ENCODE results near the gene SRSF8. TPM values are rescaled to one million over a fixed set of nuclear protein-coding genes. Genes with fewer than 3 reads are reported as not detected.
"Not testable (repeated sequence)": the region's sequence is repeated elsewhere in the genome, so short reads cannot be mapped to it uniquely, and the experiment has no call there.

SRSF8 gene
- total and polyA plus RNA-seq, 2 of the 4 experiments (the other 2 are of a cell fraction) = 3.4 to 14.3 TPM

DNA sequence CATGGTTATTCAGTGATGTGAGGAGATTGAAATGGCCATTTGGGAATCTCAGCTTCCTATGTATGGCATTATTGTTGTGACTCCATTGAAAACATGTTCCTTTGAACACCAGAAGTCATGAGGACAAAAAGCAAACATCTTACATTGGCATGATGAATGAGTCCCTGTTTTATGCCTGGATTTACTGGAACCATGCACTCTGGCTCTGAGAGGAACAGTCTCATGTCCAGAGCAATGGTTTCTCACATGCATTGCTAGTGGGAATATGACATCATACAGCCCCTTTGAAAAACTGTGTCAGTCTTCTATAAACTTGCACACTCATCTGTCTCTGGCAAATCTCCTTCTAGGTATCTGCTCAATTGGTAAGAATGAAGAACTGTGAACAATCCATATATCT is 20.9 kb upstream of the SRSF8 start:
- Histone ChIP-seq H2BK15ac (ENCODE audit: low read depth, low read length) (no peak overlapping the region), H2BK5ac (ENCODE audit: low read depth, low read length, poor library complexity, severe bottlenecking) (no peak overlapping the region), H3K14ac (replicated peaks; ENCODE audit: low read depth, low read length) (no peak overlapping the region), H3K4me3 (ENCODE audit: insufficient read depth, low read depth, low read length) (no peak overlapping the region), H3K79me1 (ENCODE audit: low read depth in 1 of 2, low read length in 2 of 2) (no peaks in the 10 kb centered on the region), H3K4me1 (ENCODE audit: control insufficient read depth, insufficient read depth, low read length) (no peaks in the 10 kb centered on the region), H4K91ac (ENCODE audit: insufficient read depth, low read depth, low read length) (no peak overlapping the region), H4K8ac (ENCODE audit: low read depth in 2 of 2, low read length in 2 of 2) (no peak overlapping the region), H4K5ac (ENCODE audit: low read depth, low read length) (no peak overlapping the region), H4K20me1 (ENCODE audit: insufficient read depth, low read length) (no peaks in the 10 kb centered on the region), H2BK20ac (ENCODE audit: low read depth, low read length) (no peak overlapping the region), H2AK5ac (ENCODE audit: low read depth, low read length) (no peak overlapping the region), H2AFZ (replicated peaks; ENCODE audit: low read length, poor library complexity) (no peak overlapping the region), H3K9ac (ENCODE audit: low read depth, low read length) (no peak overlapping the region), H3K18ac (ENCODE audit: low read depth, low read length) (no peak overlapping the region), H3K36me3 (ENCODE audit: control insufficient read depth, insufficient read depth, low read length) (no peaks in the 10 kb centered on the region), H3K23ac (ENCODE audit: low read depth, low read length) (no peak overlapping the region), H3K4me2 (ENCODE audit: low read depth, low read length) (no peak overlapping the region), H3K56ac (ENCODE audit: extremely low read depth, insufficient read depth, low read length) (no peak overlapping the region), H3K27me3 (ENCODE audit: control insufficient read depth, insufficient read depth, low read length) (peaks cover 22% of the 10 kb centered on the region), H2BK120ac (ENCODE audit: low read depth, low read length) (no peak overlapping the region), H3K27ac (ENCODE audit: insufficient read depth, low read length) (no peak overlapping the region), H3K9me1 (ENCODE audit: insufficient read depth, low read length) (no peaks in the 10 kb centered on the region), H3K9me3 (ENCODE audit: control insufficient read depth, insufficient read depth, low read length) (no peaks in the 10 kb centered on the region), H3K4ac (ENCODE audit: low read depth, low read length) (no peak overlapping the region), H2AK9ac (replicated peaks; ENCODE audit: low read depth, low read length, poor library complexity) (no peak overlapping the region)
- intact Hi-C loops (cut with micrococcal nuclease) (no loop called here), in situ Hi-C loops (cut with MboI; ENCODE audit: low sequenced_read_pairs) (no loop called here), dilution Hi-C loops (cut with HindIII; ENCODE audit: low sequenced_read_pairs, unreplicated experiment) (no loop called here)
- ChIA-PET POLR2A (ENCODE audit: unreplicated experiment) (no interaction called here), CTCF (interaction anchor here (0.6 kb wide), 1 partner anchor 15 kb away, joined by 3 read pairs; no protein-coding TSS in a partner anchor)
- TF ChIP-seq, protein P1, sequence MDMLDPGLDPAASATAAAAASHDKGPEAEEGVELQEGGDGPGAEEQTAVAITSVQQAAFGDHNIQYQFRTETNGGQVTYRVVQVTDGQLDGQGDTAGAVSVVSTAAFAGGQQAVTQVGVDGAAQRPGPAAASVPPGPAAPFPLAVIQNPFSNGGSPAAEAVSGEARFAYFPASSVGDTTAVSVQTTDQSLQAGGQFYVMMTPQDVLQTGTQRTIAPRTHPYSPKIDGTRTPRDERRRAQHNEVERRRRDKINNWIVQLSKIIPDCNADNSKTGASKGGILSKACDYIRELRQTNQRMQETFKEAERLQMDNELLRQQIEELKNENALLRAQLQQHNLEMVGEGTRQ (IDR thresholded peaks at IDR 0.05; ENCODE audit: low read depth, low read length) = no peak
- no peak for DNase-seq
- no peak for ATAC-seq (ENCODE audit: low read depth)
- BruUV-seq (replicated peaks) = no TSS peak

DNA sequence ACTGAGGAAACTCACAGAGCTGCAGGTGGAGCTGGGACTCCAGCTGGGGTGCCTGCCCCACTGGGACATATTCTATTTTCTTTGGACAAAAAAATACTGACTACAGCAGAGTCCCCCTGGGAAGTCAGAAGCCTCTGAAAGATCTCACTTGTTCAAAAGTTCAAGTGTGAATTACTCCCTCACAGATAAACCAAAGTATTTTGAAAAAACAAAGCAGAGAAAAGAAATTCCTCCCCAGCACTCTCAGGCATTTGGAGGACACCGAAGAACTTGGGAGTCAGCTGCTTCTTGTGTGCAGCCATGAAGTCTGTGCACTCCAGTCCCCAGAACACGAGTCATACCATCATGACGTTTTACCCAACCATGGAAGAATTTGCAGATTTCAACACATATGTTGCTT is 17.6 kb upstream of the SRSF8 start, which contains the start of gene KDM4F:
Gene KDM4F (plus strand): TSS at position 301 of the 400 bp plus-strand sequence.
- H3K14ac ChIP-seq (replicated peaks; ENCODE audit: low read depth, low read length); H2BK15ac ChIP-seq (ENCODE audit: low read depth, low read length); ATAC-seq (ENCODE audit: low read depth); H2BK20ac ChIP-seq (ENCODE audit: low read depth, low read length); H3K18ac ChIP-seq (ENCODE audit: low read depth, low read length); H3K9me3 ChIP-seq (ENCODE audit: control insufficient read depth, insufficient read depth, low read length); H4K8ac ChIP-seq (ENCODE audit: low read depth in 2 of 2, low read length in 2 of 2); H2AK9ac ChIP-seq (replicated peaks; ENCODE audit: low read depth, low read length, poor library complexity); H3K23ac ChIP-seq (ENCODE audit: low read depth, low read length); H4K20me1 ChIP-seq (ENCODE audit: insufficient read depth, low read length); POLR2A ChIA-PET (ENCODE audit: unreplicated experiment); H3K9me1 ChIP-seq (ENCODE audit: insufficient read depth, low read length); DNase-seq; H2BK5ac ChIP-seq (ENCODE audit: low read depth, low read length, poor library complexity, severe bottlenecking); H3K4me2 ChIP-seq (ENCODE audit: low read depth, low read length); H2BK120ac ChIP-seq (ENCODE audit: low read depth, low read length); H2AK5ac ChIP-seq (ENCODE audit: low read depth, low read length); dilution Hi-C loops (cut with HindIII; ENCODE audit: low sequenced_read_pairs, unreplicated experiment); H2AFZ ChIP-seq (replicated peaks; ENCODE audit: low read length, poor library complexity); H3K79me1 ChIP-seq (ENCODE audit: low read depth in 1 of 2, low read length in 2 of 2); H3K4ac ChIP-seq (ENCODE audit: low read depth, low read length); in situ Hi-C loops (cut with MboI; ENCODE audit: low sequenced_read_pairs); H3K9ac ChIP-seq (ENCODE audit: low read depth, low read length); CTCF ChIA-PET; H3K4me3 ChIP-seq (ENCODE audit: insufficient read depth, low read depth, low read length); H4K91ac ChIP-seq (ENCODE audit: insufficient read depth, low read depth, low read length); H3K56ac ChIP-seq (ENCODE audit: extremely low read depth, insufficient read depth, low read length); H3K36me3 ChIP-seq (ENCODE audit: control insufficient read depth, insufficient read depth, low read length); H4K5ac ChIP-seq (ENCODE audit: low read depth, low read length); H3K4me1 ChIP-seq (ENCODE audit: control insufficient read depth, insufficient read depth, low read length); H3K27ac ChIP-seq (ENCODE audit: insufficient read depth, low read length); BruUV-seq (replicated peaks); intact Hi-C loops (cut with micrococcal nuclease): not testable (repeated sequence)
- WGBS, 2 experiments (ENCODE audit: extremely low coverage in 2 of 2, insufficient read length in 1 of 2) = no CpG with 5 or more reads among the region's 3 CpGs
- peaks cover 12% of the 10 kb centered on the region for H3K27me3 ChIP-seq (ENCODE audit: control insufficient read depth, insufficient read depth, low read length)
